Endothelial cell of umbilical vein (primary cell): ENCODE measurements around the gene ZZZ3. TPM values are rescaled to one million over a fixed set of nuclear protein-coding genes. Genes with fewer than 3 reads are reported as not detected.

Experiments used
- BruUV-seq: library from RNA; stranded (reverse); fragments of 400-500 nt; replicated peaks from 2 replicates; lab custom pipeline; 2021; lab: Mats Ljungman, UMichigan
- CTCF ChIA-PET: fragments of 300-600, 350-600 bp; sonication (Branson Sonifier 250); formaldehyde crosslinking; loops from one replicate; lab custom pipeline; 2021; ENCODE audit warnings: antibody characterized with exemption, inconsistent platforms; lab: Charles Lee
- POLR2A ChIA-PET: fragments of 300-600, 350-600 bp; sonication (Branson Sonifier 250); formaldehyde crosslinking; loops from one replicate; lab custom pipeline; 2021; ENCODE audit warnings: antibody characterized with exemption, inconsistent platforms; lab: Charles Lee
- DNase-seq: peaks from one replicate; pipeline ENCODE4 v3.0.0-alpha.2; 2011; ENCODE audit warnings: low read depth, low spot score
- FAIRE-seq: peaks from 2 replicates; lab custom pipeline; 2011; peaks lifted over from hg19 to GRCh38; lab: Jason Lieb, UNC
- H2AFZ ChIP-seq: 2 replicates; pipeline ENCODE4 v1.6.0; 2012; ENCODE audit warnings: low read depth, low read length, control low read depth, inconsistent platforms
- H3K27ac ChIP-seq: 2 replicates; pipeline ENCODE4 v1.5.1; 2011; ENCODE audit warnings: low read depth, mild to moderate bottlenecking, control low read depth, low read length, moderate library complexity; ENCODE audit not compliant: insufficient read depth
- H3K27me3 ChIP-seq, 2 experiments: 2 replicates each; pipeline versions ENCODE4 v1.6.0 to v1.6.1; 2011; ENCODE audit warnings: low read length in 2 of 2, mixed read lengths in 1 of 2; ENCODE audit not compliant: control insufficient read depth in 2 of 2, insufficient read depth in 2 of 2
- H3K36me3 ChIP-seq, 2 experiments: 2 replicates in 1 of 2; 3 replicates in 1 of 2; pipeline ENCODE4 v1.5.1; 2011; ENCODE audit warnings: low read length in 2 of 2, mild to moderate bottlenecking in 1 of 2, moderate library complexity in 1 of 2; ENCODE audit not compliant: control insufficient read depth in 2 of 2, insufficient read depth in 2 of 2; ENCODE audit errors: extremely low read depth in 1 of 2
- H3K4me1 ChIP-seq: 3 replicates; pipeline ENCODE4 v1.5.1; 2011; ENCODE audit warnings: mild to moderate bottlenecking, low read length; ENCODE audit not compliant: control insufficient read depth, insufficient read depth; ENCODE audit errors: extremely low read depth
- H3K4me2 ChIP-seq: 2 replicates; pipeline ENCODE4 v1.6.1; 2011; ENCODE audit warnings: low read length, control low read depth, mixed read lengths; ENCODE audit not compliant: insufficient read depth
- H3K4me3 ChIP-seq, 3 experiments: fragments of 200-600 bp in 1 of 3; sonication (generic), shearing (Covaris generic) in 1 of 3; replicated peaks in 1 of 3; 2 replicates each; pipeline ENCODE4 v1.5.1; 2011 to 2016; ENCODE audit warnings: control low read depth in 3 of 3, low read length in 3 of 3, mild to moderate bottlenecking in 2 of 3, inconsistent platforms in 1 of 3, low read depth in 1 of 3, moderate library complexity in 1 of 3; ENCODE audit not compliant: insufficient read depth in 1 of 3
- H3K79me2 ChIP-seq: 2 replicates; pipeline ENCODE4 v1.6.0; 2012; ENCODE audit warnings: low read length, inconsistent platforms; ENCODE audit not compliant: control insufficient read depth, insufficient read depth
- H3K9ac ChIP-seq: replicated peaks from 2 replicates; pipeline ENCODE3; 2011; ENCODE audit warnings: low read length, control low read depth; ENCODE audit not compliant: insufficient read depth; ENCODE audit errors: extremely low read depth
- H3K9me1 ChIP-seq: replicated peaks from 3 replicates; pipeline ENCODE4 v1.6.0; 2011; ENCODE audit warnings: mild to moderate bottlenecking, low read length; ENCODE audit not compliant: control insufficient read depth, insufficient read depth; ENCODE audit errors: extremely low read depth
- H3K9me3 ChIP-seq: replicated peaks from 2 replicates; pipeline ENCODE4 v1.5.1; 2012; ENCODE audit warnings: low read length, inconsistent platforms; ENCODE audit not compliant: control insufficient read depth, insufficient read depth
- H4K20me1 ChIP-seq: replicated peaks from 2 replicates; pipeline ENCODE3; 2011; ENCODE audit warnings: mild to moderate bottlenecking, low read length; ENCODE audit not compliant: control insufficient read depth, insufficient read depth; ENCODE audit errors: extremely low read depth
- EZH2 ChIP-seq: IDR thresholded peaks from 2 replicates; pipeline ENCODE4 v1.6.1; 2012; ENCODE audit warnings: borderline replicate concordance, low read depth, mild to moderate bottlenecking, moderate library complexity, low read length, inconsistent platforms; ENCODE audit not compliant: severe bottlenecking
- FOS ChIP-seq: IDR thresholded peaks from 2 replicates; pipeline ENCODE4 v1.6.1; 2011; ENCODE audit warnings: mild to moderate bottlenecking, low read length, moderate library complexity, borderline replicate concordance; ENCODE audit not compliant: insufficient read depth
- GATA2 ChIP-seq: IDR thresholded peaks from 2 replicates; pipeline ENCODE4 v1.7.0; 2011; ENCODE audit warnings: low read depth, mild to moderate bottlenecking, moderate library complexity, mixed read lengths, low read length; ENCODE audit not compliant: insufficient read length, insufficient read depth
- JUN ChIP-seq: IDR thresholded peaks from 2 replicates; pipeline ENCODE4 v1.6.1; 2011; ENCODE audit warnings: borderline replicate concordance, low read depth; ENCODE audit not compliant: insufficient read length, insufficient read depth
- MYC ChIP-seq: IDR thresholded peaks from one replicate; pipeline ENCODE4 v1.6.1; 2011; ENCODE audit warnings: mild to moderate bottlenecking, low read depth, low read length
- POLR2A ChIP-seq: IDR thresholded peaks from 2 replicates; pipeline ENCODE4 v1.6.1; 2012; ENCODE audit warnings: low read depth, mild to moderate bottlenecking, control low read depth, low read length
- POLR2AphosphoS5 ChIP-seq: IDR thresholded peaks from 2 replicates; pipeline ENCODE4 v1.6.1; 2012; ENCODE audit warnings: low read depth, mild to moderate bottlenecking, control low read depth, low read length, moderate library complexity; ENCODE audit not compliant: insufficient read depth
- dilution Hi-C: fragments of 300-500 bp; cut with MboI; formaldehyde crosslinking; loops from one replicate; pipeline ENCODE4 v1.15.0; 2019; ENCODE audit warnings: low sequenced_read_pairs; ENCODE audit not compliant: extremely low pct_ligation_motif_present
- intact Hi-C: fragments of 100-400 bp; cut with micrococcal nuclease; formaldehyde crosslinking; loops from one replicate; pipeline ENCODE4 v1.10.0; 2022
- polyA plus RNA-seq, 4 experiments: library from polyadenylated mRNA; depleted of rRNA in 3 of 4; stranded (reverse) in 3 of 4; unstranded in 1 of 4; fragments of >200 nt; gene quantifications; 2 replicates each; pipeline versions ENCODE4 v1.2.1 to v1.2.3, GENCODE V29; 2011 to 2012; ENCODE audit warnings: missing spikeins in 1 of 4
- total RNA-seq: library from RNA; stranded (reverse); gene quantifications from 2 replicates; pipeline ENCODE4 v1.2.3, GENCODE V29; 2021
- TF ChIP-seq, protein P1 (sequence below), 2 donors: IDR thresholded peaks; 1 replicate in 1 of 2; 2 replicates in 1 of 2; pipeline ENCODE4 v1.5.1; 2011; ENCODE audit warnings: low read length in 2 of 2, mild to moderate bottlenecking in 2 of 2, moderate library complexity in 2 of 2, control low read depth in 1 of 2, inconsistent platforms in 1 of 2, low read depth in 1 of 2; ENCODE audit not compliant: insufficient read depth in 1 of 2; ENCODE audit errors: extremely low read depth in 1 of 2
- TF ChIP-seq, protein P2 (sequence below): IDR thresholded peaks from 2 replicates; pipeline ENCODE4 v1.6.1; 2011; ENCODE audit not compliant: insufficient read depth, insufficient read length

Gene ZZZ3
- total and polyA plus RNA-seq, 2 donors (not counting 3 experiments of a cell fraction or from before 2014, with no cell fraction given): 13.1 to 54.3 TPM

DNA sequence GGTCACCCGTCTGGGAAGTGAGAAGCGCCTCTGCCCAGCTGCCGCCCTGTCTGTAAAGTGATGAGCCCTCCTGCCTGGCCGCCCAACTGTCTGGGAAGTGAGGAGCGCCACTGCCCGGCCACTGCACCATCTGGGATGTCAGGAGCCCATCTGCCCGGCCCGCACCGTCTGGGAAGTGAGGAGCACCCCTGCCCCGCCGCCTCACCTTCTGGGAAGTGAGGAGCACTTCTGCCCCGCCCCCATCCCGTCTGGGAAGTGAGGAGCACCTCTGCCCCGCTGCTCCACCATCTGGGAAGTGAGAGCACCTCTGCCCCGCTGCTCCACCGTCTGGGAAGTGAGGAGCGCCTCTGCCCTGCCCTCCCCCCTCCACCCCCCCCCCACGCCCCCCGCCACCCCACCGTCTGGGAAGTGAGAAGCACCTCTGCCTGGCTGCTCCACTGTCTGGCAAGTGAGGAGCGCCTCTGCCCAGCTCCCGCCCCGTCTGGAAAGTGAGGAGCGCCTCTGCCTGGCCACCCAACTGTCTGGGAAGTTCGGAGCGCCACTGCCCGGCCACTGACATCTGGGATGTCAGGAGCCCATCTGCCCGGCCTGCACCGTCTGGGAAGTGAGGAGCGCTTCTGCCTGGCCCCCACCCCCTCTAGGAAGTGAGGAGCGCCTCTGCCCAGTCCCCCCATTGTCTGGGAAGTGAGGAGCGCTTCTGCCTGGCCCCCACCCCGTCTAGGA lies 4.5 kb upstream of the ZZZ3 start:
- Histone ChIP-seq H4K20me1 (no peaks in the 10 kb centered on the region), H3K27ac (no peak overlapping the region), H3K9me3 (no peaks in the 10 kb centered on the region), H3K36me3 (no peaks in the 10 kb centered on the region), H3K4me1 (peaks cover 10% of the 10 kb centered on the region), H3K9ac (no peak overlapping the region), H3K79me2 (peaks cover 4% of the 10 kb centered on the region), H3K4me3 (no peak overlapping the region), H3K4me2 (no peak overlapping the region), H2AFZ (no peak overlapping the region), H3K27me3 (no peaks in the 10 kb centered on the region), H3K9me1 (no peaks in the 10 kb centered on the region)
- ChIA-PET POLR2A (no interaction called here), CTCF (interaction anchor here (1.0 kb wide), 1 partner anchor 65 kb away, joined by 3 read pairs; no protein-coding TSS in a partner anchor)
- FAIRE-seq (no peak), DNase-seq (no peak)
- dilution Hi-C loops (no loop called here), intact Hi-C loops (loop anchor here (10.0 kb wide), 2 partner anchors 262 to 402 kb away; partner anchors contain the start of gene AK5)
- no peak for TF ChIP-seq JUN
- no peak for TF ChIP-seq POLR2AphosphoS5
- TF ChIP-seq EZH2: no peak
- TF ChIP-seq FOS: no peak
- TF ChIP-seq MYC: no peak
- no peak for TF ChIP-seq GATA2
- no peak for TF ChIP-seq POLR2A
- TF ChIP-seq, protein P1, sequence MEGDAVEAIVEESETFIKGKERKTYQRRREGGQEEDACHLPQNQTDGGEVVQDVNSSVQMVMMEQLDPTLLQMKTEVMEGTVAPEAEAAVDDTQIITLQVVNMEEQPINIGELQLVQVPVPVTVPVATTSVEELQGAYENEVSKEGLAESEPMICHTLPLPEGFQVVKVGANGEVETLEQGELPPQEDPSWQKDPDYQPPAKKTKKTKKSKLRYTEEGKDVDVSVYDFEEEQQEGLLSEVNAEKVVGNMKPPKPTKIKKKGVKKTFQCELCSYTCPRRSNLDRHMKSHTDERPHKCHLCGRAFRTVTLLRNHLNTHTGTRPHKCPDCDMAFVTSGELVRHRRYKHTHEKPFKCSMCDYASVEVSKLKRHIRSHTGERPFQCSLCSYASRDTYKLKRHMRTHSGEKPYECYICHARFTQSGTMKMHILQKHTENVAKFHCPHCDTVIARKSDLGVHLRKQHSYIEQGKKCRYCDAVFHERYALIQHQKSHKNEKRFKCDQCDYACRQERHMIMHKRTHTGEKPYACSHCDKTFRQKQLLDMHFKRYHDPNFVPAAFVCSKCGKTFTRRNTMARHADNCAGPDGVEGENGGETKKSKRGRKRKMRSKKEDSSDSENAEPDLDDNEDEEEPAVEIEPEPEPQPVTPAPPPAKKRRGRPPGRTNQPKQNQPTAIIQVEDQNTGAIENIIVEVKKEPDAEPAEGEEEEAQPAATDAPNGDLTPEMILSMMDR (IDR thresholded peaks at IDR 0.05; ENCODE audit: extremely low read depth in 1 of 2, insufficient read depth in 1 of 2, low read depth in 1 of 2, low read length in 2 of 2): no peak
- TF ChIP-seq, protein P2, sequence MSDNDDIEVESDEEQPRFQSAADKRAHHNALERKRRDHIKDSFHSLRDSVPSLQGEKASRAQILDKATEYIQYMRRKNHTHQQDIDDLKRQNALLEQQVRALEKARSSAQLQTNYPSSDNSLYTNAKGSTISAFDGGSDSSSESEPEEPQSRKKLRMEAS: no peak
- BruUV-seq: no TSS peak
